ENCODE results near the gene PARD3.

The PARD3 gene

GRCh38 chr10:34229917-34230316, 585.2 kb downstream of the PARD3 start:
- no peak for DNase-seq

- no peak for DNase-seq
Observed at GRCh38 chr10:34228066-34228465, 587.0 kb downstream of the PARD3 start.

- DNase-seq, result no peak
Observed at GRCh38 chr10:34224639-34225038, 590.5 kb downstream of the PARD3 start.

DNA sequence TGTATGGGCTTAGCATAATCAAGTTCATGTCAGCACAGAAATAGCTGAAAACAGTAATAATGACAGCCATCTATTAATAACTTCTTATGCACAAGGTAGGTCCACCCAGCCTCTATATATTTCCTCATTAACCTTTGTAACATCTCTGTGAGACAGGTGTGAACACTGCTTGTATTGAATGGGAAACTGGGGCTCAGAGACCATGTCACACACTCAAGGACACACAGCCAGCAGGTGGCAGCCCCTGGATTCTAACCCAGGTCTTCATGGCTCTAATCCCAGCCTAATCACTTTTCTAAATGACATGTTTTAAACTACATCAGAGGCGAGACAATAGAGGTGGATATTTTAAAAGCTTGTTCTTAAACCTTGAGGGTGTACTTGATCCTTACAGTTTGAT, 591.4 kb downstream of the PARD3 start:
- DNase-seq, result no peak

DNA sequence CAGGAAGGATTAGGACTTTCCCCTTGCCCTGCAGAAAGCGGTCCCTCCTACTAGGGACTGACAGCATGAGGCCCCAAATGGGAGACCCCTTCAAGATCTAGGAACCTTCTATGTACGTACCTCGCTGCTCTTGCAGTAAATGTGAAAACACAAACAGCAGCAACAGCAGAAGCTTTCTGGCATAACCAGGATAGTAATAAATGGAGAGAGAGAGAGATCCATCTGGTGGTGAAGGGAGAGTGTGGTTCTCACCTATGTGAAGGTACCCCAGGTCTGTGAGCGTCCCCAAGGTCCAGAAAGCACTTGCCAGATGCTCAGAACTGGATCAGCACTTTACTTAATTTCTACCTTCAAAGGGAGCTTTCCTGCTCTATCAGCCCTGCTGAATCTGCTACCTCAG, 592.7 kb downstream of the PARD3 start:
- DNase-seq, result no peak

DNA sequence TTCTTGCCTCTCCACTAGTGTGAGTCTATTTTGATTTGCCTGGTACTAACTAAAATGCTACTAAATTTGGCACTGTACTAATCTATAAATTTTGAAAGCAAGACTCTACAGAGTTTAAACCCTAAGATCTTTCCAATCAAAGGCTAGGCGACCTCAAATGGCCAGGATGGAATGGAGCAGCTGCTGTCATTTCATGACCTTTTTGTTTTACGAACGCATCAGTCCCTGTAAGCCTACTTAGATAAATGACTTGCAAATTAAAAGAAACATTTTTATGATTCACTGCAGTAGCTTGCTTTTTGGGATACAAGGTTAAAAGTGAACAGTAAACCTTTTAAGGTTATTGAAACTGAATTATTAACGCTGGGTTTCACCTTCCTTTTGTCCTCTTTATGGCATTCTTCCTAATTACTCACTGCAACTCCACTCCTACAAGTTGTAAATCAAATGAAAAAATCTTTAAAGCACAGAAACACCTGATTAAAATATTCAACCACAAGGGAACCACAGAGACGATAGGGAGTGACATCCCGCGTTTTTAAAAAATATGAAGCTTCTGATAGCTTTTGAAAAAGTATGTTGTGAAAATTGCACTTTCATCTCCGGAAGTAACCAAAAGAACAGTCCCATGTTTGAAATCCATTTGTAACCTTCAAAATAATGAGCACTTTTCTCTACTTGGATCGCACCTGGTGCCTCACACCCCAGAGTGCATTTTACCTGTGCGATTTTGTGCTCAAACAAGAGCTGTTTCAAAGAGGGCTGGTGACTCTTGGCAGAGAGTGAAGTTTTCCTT, 595.1 kb downstream of the PARD3 start:
- no peak for DNase-seq

DNA sequence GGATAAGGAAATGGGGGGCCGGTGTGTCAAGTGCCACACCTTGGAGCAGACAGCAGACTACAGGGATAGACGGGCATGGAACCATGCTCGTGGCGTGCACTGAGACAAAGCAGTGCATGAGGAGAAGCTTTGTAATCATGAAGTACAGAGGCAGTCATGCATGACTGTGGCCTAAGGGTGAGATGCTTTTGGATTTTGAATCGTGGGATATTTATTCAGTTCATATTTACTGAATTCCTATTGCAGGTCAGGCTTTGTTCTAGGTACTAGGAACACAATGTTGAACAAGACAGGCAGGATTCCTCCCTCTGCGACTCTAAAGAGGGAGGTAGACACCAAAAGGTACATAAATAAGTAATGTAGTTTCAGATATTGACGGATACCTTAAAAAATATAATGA, 597.6 kb downstream of the PARD3 start:
- no peak for DNase-seq

DNA sequence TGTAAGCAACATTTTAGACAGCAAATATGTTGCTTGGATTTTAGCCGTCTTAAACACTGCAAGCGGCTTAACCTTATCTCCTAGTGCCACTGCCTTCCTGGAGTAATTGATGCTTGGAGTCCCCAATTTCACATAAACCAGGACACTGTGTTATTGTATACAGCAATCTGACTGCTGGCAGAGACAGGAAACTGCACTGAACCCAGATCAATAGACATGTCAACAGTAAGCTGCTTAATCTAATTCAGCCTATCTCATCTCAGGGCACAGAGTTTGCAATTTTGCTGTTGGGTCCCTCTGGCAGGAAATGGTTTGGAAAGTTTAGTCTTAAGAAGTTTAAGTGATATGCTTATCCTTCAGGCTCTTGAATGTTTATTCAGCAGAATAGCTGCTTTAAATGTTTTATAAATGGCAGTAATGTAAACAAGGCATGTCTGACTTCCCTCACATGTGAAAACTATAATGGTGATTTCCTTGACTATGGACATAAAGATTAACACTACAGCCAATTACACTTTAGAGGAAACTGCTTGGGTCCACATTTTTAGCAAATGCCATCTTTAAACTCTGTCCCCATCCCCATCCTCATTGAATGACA, 598.6 kb downstream of the PARD3 start:
- no peak for DNase-seq

DNA sequence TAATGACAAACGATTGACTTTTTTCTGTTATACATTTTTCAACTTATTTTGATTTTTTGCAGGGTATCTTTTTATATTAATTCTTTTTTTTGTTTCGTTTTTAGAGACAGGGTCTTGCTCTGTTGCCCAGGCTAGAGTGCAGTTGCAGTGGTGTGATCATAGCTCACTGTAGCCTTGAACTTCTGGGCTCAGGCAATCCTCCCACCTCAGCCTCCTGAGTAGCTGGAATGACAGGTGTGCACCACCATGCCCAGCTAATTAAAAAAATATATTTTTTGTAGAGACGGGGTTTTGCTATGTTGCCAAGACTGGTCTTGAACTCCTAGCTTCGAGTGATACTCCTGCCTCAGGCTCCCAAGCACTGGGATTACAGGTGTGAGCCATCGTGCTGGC, 601.3 kb downstream of the PARD3 start:
- DNase-seq, result no peak

GRCh38 chr10:34213193-34213804, 601.8 kb downstream of the PARD3 start:
- DNase-seq, result no peak

DNA sequence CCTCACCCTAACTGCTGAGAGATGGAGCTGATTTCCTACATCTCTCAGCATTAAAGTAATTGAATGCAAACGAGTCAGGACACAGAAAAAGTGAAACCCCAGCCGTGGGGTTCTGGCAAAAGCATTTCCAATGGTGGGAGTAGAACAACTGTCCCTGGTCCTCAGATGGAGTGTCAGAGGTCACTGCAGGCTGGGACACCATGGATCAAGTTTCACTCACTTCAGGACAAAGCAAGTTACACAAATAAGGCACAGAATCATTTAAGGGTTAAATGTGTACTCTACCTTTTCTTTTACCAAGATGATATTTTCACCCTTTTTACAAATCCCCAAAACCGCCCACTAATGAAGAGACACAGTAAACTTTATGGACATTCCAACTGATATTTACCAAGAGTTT, 607.8 kb downstream of the PARD3 start:
- DNase-seq, result no peak

DNA sequence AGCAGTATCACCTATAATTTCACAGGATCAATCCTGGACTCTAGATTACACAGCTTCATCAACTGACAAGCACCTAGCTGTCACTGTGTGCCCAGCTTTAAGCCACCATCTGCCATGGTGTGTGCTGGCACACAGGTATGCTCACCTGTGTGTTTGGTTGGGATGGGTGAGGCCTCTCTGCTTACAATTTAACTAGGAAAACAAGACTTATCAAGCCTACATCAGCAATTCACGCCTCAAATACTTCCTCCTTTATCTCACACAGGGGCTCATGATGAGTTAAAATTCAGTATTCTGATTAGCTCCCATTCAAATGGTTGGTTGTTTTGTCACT, 608.2 kb downstream of the PARD3 start:
- DNase-seq, result no peak

DNA sequence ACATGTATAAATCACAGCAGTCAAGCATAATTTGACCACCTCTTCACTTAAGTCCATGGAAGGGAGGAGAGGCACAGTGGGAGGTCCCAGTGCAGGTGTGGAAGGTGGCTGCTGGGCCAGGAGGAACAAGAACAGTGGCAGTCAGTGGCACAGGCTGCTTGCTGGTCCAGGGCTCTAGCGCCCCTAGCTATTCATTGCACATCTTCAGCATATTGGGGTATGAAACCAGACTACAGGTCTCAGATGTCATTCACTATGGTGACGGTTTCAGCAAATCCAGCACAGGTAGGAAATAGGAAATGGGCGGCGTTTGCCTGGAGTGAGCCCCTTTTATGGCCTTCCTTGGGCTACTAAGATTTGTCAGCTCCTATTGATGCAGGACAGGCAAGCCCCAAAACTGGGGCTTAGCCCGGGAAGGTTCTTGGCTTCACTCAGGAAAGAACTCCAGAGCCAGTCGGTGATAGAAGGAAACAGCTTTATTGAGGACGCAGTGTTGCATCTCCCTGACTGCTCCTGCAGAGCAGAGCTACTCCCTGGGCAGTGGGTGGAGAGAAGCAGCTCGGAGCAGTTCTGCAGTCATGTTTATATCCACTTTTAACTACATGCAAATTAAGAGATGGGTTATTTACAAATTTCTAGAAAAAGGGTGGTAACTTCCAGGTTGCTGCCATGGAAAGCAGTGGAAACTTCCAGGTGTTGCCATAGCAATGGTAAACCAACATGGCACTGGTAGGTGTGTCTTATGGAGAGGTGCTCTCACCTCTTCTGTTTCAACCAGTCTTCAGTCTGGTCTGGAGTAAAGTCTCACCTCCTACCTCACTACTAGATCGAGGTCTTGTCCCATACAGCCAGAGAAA, 608.8 kb downstream of the PARD3 start:
- DNase-seq, result no peak

- DNase-seq, result no peak
Observed at GRCh38 chr10:34205452-34205851, 609.6 kb downstream of the PARD3 start.

DNA sequence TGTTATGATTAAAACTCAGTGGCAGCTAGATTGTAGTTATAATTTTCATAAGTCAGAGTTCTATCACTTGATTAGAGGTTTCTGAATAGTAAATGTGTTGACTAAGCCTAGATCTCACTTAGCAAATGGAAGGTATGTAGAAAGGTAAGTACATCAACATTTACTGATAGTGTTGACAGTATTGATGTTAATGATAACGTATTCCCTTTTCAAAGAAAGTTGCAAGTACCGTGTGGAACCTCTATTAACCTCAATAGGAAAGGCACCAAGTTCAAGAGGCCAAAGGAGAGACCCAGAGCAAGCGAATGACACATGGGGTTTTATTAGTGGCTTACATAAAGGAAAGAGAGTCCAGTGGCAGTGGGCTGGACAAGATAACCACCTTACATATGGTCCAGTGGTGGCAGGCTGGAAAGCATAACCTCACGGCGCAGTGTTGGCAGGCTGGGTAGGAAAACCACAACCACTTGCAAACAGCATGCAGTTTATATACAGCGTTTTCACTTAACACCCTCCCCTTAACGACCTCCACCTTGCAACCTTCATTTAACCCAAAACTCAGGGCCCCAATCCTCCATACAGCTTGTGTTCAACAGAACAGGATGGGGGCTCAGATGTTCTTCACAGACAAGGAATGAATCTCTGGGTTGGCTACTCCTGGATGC, 611.0 kb downstream of the PARD3 start:
- DNase-seq, result no peak

- no peak for DNase-seq
Observed at GRCh38 chr10:34200355-34200901, 614.7 kb downstream of the PARD3 start.

DNA sequence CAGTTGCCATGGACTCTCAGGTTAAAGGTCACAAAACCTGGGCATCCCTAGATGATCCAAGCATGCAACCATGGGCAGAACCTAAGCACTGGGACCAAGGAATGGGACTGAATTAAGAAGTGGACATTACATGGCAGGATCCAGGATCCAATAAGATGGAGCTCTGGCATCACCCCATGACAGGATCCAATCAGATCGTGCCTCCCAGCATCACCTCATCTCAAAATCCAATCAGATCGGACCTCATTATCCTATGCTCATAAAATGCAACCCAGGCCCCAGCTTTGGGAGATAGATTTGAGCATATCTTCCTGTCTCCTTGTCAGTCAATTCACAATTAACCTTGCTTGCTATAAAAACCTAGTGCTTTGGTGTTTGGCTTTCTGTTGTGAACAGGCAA, 616.1 kb downstream of the PARD3 start:
- DNase-seq, result no peak

- DNase-seq, result no peak
Observed at GRCh38 chr10:34196058-34196433, 619.0 kb downstream of the PARD3 start.

GRCh38 chr10:34195364-34196057, 619.6 kb downstream of the PARD3 start:
- DNase-seq, result no peak

DNA sequence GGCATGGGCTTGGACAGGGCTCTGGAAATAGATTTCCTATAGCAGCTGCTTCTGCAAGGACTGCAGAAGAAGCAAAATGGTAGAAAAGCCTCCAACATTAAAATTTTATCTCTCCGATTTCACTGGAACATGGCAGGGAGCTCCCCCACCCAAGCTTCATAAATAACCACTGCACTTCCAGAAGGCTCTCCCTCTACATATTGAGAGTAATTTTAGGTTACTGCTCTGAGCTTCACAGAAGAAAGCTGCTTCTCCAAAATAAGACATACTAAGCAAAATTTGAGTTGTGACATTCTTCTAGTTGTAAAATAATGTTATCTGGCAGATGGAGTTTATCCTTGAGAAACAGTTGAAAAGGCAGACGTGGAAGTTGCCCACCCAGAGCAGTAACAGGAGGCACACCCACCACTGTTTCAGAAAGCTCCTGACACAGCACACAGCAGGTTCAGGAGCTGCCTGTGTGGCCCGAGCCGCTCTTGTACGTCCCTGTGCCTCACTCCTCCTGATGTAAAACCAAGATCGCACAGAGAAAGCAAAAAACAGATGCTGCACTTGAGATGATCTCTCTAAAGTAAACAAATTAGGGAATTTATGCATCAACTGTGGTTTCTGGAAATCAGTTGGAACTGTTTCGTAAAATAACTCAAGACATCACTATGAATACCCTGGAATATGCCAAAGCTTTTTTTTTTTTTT, 621.0 kb downstream of the PARD3 start:
- DNase-seq, result no peak

- DNase-seq, result no peak
Observed at GRCh38 chr10:34192646-34193045, 622.5 kb downstream of the PARD3 start.

DNA sequence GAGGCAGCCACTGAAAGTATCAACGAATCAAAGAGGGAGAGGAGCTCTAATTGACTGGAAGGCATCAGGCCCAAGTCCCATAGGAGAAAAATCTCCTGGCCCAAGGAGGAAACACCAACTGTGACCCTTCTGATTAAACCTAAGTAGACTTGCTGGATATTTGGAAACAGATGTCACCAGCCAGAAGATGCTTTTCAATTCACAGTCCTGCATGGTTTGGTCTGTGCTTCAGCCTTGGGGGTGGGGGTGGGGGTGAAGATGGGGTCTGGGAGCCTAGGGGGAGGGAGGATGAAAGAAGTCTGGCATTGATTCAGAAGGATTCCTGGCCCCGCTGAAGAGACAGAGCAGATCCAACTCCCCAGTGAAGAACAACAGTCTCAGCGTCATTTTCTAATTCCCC, 623.7 kb downstream of the PARD3 start:
- no peak for DNase-seq

Measured in 8988T (cell line).